Activated CD8-positive, alpha-beta memory T cell treated with anti-CD3 and anti-CD28 coated beads for 24 hours (primary cell): ENCODE results near the gene BTNL3.
A peak's percentile ranks its signal among the peaks of the same experiment; 100 is the strongest.

Source experiments
- DNase-seq: peaks from one replicate; pipeline ENCODE4 v3.0.0-alpha.2; 2020

The BTNL3 gene

GRCh38 chr5:181050016-181050415, 61.4 kb downstream of the BTNL3 start:
- no peak for DNase-seq

GRCh38 chr5:181051841-181052671, 63.4 kb downstream of the BTNL3 start:
- DNase-seq: no peak

GRCh38 chr5:181052672-181053487, 64.2 kb downstream of the BTNL3 start:
- peak; percentile 66 for DNase-seq

- peak; percentile 65 for DNase-seq
These were observed 65.0 kb downstream of the BTNL3 start for GRCh38 chr5:181053488-181054121.

- no peak for DNase-seq
These were observed 65.5 kb downstream of the BTNL3 start for GRCh38 chr5:181054138-181054537.

- DNase-seq: no peak
These were observed 66.3 kb downstream of the BTNL3 start for GRCh38 chr5:181054871-181055459.
